ENCODE results near the gene FAM53B.

FAM53B gene

DNA sequence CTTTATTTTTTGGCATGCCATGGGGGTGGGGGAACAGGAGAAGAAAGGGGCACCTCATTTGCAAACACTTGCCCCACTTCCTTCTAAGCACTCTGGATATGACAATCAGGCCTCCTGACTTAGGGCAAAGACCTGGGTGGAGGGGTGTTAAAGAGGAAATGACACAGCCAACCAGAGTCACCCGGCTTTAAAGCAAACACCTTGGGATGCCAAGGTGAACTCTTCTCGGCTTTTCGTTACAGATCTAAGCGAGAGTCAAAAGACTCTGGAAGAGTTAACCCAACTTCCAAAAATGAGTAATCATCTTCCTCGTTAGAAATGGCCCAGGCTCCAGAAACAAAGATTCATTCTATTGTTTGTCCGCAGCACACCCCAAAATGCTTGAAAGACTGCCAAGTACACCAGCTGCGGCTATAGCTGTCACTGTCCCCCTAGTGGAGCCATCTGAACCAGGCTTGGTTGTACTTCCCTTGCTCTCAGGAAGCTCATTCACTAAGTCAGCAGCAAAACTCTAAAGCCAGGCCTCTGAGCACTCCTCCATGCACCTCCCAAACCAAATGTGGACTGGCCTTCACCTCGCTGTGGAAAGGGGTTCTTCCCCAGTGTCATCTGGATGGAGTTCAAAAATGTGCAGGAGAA lies 24.8 kb downstream of the FAM53B start:
- H3K27ac ChIP-seq: peak overlapping the region; percentile 47 to 76
- H3K4me3 ChIP-seq: no peak overlapping the region
- no peak for DNase-seq (ENCODE audit: low spot score)
- no peak for TF ChIP-seq CTCF (IDR thresholded peaks at IDR 0.05)

DNA sequence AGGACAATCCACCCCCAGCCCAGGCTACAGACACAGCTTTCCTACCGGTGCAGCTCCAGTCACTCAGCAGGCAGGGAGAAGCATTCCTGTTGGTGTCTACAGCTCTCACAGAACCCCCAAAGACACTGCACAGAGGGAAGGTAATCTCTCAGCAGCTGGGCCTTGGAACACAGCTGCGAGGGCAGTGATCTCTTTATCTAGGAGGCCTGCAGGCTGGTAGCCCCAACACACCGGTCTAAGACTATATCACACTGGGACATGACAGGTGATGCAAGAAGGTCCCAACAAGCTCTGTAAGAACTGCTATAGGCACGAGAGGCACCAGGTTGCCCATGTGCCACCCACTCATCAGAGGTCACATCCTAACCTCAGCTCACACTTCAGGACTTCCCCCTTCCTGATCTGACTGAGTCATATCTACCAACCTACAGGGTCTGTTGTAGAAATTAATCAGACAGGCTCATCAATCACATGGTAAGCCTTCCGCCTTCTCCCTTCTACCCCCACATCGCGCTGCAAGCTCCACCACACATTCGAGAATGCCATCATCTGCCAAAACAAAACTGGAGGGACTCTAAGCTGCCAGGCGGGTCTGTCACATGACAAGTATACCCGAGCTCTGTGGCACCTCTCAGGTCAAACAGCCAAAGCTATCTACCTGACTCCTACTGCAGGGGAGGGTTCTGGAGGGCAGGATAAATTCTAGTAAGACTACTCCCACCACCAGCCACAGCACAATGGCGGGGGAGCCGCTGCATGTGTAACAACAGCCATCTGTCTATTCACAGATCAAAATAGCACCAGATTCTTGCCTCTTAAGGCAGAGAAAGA lies 26.1 kb downstream of the FAM53B start:
- peak overlapping the region; percentile 47 to 76 for H3K27ac ChIP-seq
- no peak overlapping the region for H3K4me3 ChIP-seq
- no peak for DNase-seq (ENCODE audit: low spot score)
- no peak for TF ChIP-seq CTCF (IDR thresholded peaks at IDR 0.05)

DNA sequence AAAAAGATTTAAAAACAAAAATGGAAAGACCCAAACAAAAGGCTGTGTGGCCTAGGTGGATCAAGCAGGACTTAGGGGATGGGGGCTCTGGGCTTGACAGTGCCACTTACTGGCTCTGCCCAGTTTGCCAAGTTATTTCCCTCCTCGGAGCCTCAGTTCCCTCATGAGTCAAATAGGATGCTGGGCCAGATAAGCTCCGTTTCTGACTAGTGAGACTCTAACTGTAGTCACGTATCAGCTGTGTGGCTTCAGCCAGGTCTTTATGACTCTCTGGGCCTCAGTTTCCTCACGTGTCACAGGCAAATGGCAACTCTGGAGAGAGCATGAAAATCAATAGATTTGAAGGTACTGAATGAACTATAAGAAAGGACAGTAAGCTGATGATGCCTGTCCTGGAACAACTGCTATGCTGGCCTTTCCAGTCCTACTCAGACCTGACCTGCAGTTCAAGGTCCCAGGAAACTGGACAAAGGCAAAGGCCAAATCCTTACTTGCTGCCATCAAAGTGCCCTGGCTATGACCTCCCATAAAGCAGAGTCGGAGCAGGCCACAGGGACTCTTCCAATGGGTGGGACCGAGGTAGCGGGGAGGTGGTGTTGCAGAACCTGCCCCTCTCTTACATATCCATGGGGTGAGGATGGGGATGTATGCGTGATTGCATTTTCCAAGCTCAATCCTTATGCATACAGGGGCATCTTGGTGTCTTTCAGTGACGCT lies 27.0 kb downstream of the FAM53B start:
- H3K27ac ChIP-seq: peak overlapping the region in 1 of 2 donors; percentile 76
- DNase-seq (ENCODE audit: low spot score): no peak
- H3K4me3 ChIP-seq: no peak overlapping the region
- no peak for TF ChIP-seq CTCF (IDR thresholded peaks at IDR 0.05)

GRCh38 chr10:124716369-124716768 lies 27.8 kb downstream of the FAM53B start:
- no peak for TF ChIP-seq CTCF (IDR thresholded peaks at IDR 0.05)
- H3K4me3 ChIP-seq: no peak overlapping the region
- no peak overlapping the region for H3K27ac ChIP-seq
- no peak for DNase-seq (ENCODE audit: low spot score)

DNA sequence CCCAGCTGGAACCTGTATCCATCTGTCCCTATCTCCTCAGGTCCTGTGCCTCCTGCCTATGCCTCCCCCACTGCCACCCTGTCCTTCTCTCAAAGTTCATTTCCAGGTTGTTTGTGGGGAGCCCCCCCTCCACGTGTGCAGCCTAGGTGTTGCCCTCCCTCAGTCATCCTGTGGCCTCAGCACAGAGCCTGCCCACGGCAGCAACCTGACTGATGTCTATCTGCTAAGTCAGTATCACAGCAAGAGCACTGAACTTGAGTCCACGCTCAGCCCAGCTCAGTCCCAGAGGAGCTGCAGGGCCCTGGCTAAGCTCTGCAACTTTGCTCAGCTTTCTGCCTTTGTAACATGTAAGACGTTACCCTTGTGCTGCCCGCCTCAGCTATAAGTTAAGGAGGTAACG lies 28.7 kb downstream of the FAM53B start:
- Histone ChIP-seq H3K4me3 (no peak overlapping the region), H3K27ac (peak overlapping the region in 1 of 2 donors; percentile 7)
- TF ChIP-seq CTCF (IDR thresholded peaks at IDR 0.05): no peak
- no peak for DNase-seq (ENCODE audit: low spot score)

- no peak for TF ChIP-seq CTCF (IDR thresholded peaks at IDR 0.05)
Observed at GRCh38 chr10:124713679-124714255, 30.4 kb downstream of the FAM53B start.

More at GRCh38 chr10:124713679-124714255, 30.4 kb downstream of the FAM53B start:
- DNase-seq (ENCODE audit: low spot score): no peak
- Histone ChIP-seq H3K27ac (no peak overlapping the region), H3K4me3 (no peak overlapping the region)
